Uterus (tissue), 2 donors: Measurements from ENCODE around the gene WDR36.

Experiments
- POLR2A ChIP-seq, 2 donors: fragments of 450-650 bp; IDR thresholded peaks; one replicate each; pipeline ENCODE4 v1.6.1; 2016; ENCODE audit warnings: antibody characterized with exemption in 2 of 2, mild to moderate bottlenecking in 1 of 2, moderate library complexity in 1 of 2
- TF ChIP-seq, protein P1 (sequence below), 4 experiments: fragments of 200-600 bp in 2 of 4; fragments of 450-650 bp in 2 of 4; sonication (generic) in 2 of 4; IDR thresholded peaks; one replicate each; pipeline ENCODE4 v1.5.1; 2016 to 2019; ENCODE audit warnings: antibody characterized with exemption in 4 of 4, mild to moderate bottlenecking in 2 of 4, moderate library complexity in 1 of 4

DNA sequence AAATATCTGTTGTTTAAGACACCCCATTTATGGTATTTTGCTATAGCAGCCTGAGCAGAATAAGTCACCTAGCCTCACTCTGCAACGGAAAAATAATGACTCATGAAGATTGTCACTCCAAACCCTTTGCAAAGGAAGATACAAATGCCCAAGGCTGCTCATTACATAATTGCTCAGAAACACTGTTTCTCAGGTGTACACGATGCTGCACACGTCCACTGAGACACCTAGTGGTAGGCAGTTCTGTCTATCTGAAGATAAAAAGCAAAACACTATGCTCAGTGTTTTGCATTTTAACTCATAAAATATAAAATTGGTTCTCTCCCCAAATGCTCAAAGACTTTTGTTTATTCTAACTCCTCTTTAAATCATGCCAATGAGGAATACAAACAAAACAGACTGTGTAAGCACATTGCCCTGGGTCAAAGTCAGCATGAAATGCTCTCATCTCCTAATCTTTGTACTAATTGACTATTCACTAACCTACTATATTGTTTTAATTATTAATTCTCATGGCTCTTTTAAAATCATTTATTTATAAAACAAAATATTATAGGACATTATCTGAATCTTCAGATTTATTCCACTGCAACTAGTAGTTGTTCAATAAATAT lies 28.3 kb upstream of the WDR36 start:
- no peak for TF ChIP-seq POLR2A (IDR thresholded peaks at IDR 0.05)
- TF ChIP-seq, protein P1, sequence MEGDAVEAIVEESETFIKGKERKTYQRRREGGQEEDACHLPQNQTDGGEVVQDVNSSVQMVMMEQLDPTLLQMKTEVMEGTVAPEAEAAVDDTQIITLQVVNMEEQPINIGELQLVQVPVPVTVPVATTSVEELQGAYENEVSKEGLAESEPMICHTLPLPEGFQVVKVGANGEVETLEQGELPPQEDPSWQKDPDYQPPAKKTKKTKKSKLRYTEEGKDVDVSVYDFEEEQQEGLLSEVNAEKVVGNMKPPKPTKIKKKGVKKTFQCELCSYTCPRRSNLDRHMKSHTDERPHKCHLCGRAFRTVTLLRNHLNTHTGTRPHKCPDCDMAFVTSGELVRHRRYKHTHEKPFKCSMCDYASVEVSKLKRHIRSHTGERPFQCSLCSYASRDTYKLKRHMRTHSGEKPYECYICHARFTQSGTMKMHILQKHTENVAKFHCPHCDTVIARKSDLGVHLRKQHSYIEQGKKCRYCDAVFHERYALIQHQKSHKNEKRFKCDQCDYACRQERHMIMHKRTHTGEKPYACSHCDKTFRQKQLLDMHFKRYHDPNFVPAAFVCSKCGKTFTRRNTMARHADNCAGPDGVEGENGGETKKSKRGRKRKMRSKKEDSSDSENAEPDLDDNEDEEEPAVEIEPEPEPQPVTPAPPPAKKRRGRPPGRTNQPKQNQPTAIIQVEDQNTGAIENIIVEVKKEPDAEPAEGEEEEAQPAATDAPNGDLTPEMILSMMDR (IDR thresholded peaks at IDR 0.05): no peak
